ENCODE data around the gene PCNX4.

Gene PCNX4

DNA sequence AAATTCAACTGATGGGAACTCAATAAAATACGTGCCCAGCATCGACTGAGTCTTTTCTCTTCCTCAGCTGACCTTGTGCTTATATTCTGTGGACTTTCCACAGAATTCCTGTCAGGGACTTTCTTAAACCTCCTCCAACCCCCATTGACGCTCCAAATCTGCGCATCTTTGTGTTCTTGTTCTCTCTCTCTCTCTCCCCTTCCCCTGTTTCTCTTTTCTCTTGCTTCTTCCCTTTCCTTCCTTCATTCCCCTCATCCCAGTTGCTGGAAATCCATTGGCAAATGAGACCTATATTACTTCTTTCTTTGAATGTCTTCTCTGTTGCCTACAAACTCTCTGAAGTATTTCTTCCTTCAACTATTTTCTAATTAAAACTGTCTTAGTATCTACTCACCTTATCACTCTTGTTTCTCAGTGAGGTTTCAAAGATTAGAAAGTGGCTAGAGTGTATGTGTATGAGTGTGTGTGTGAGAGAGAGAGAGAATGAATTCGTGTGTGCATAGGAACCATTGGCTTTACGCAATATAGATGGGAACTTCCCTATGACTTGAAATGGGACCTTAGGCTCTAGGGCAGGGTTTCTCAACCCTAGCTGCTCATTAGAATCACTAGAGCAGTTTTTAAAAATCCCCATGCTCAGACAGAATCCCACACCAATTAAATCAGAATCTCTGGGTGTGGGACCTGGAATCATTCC, 115.3 kb downstream of the PCNX4 start:
- Histone ChIP-seq H3K27me3 (ENCODE audit: low read depth) (no peaks in the 10 kb centered on the region; the same call in 1 of the 2 replicates), H3K9me3 (no peaks in the 10 kb centered on the region), H3K4me3 (no peak overlapping the region), H3K4me1 (no peaks in the 10 kb centered on the region), H3K36me3 (replicated peaks) (no peaks in the 10 kb centered on the region)
- no peak for DNase-seq (ENCODE audit: low spot score in 2 of 2)
- in situ Hi-C loops (cut with MboI; ENCODE audit: low sequenced_read_pairs) = no loop called here

DNA sequence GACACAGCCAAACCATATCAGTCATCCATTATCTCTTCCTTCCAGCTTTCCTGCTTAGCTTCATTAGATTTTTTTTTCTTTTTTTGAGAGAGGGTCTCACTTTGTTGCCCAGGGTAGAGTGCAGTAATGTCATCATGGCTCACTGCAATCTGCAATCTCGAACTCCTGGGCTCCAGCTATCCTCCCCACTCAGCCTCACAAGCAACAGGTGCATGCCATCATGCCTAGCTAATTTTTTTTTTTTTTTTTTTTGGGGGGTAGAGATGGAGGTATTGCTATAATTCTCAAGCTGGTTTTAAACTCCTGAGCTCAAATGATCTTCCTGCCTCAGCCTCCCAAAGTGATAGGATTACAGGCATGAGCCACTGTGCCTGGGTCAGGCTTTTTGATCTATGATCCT, 119.0 kb downstream of the PCNX4 start:
- H3K4me3 ChIP-seq = no peak overlapping the region
- in situ Hi-C loops (cut with MboI; ENCODE audit: low sequenced_read_pairs) = no loop called here
- no peak for DNase-seq (ENCODE audit: low spot score in 2 of 2)
- H3K9me3 ChIP-seq = no peaks in the 10 kb centered on the region
- H3K4me1 ChIP-seq = no peaks in the 10 kb centered on the region
- H3K36me3 ChIP-seq (replicated peaks) = no peaks in the 10 kb centered on the region
- no peaks in the 10 kb centered on the region; the same call in 1 of the 2 replicates for H3K27me3 ChIP-seq (ENCODE audit: low read depth)

DNA sequence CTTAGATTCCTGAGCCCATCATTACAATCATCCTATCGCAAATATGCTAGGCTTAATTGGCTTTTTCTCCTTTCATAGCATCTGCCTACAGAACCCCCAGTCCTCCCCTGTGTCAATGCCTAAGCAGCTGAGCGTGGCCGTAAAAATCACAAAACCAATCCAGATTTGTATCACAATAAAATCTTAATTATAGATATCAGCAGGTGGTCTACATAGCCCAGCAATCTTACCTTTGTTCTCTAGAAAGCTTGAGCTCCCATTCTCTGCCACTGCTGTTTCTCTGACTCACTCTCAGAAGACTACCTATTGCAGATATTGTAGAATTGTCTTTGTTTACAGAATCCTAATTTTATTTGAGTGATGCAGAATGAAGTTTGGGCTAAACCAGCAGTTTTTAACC, 119.4 kb downstream of the PCNX4 start:
- peak; percentile 10 to 30 for DNase-seq (ENCODE audit: low spot score in 2 of 2)
- in situ Hi-C loops (cut with MboI; ENCODE audit: low sequenced_read_pairs) = no loop called here
- H3K4me1 ChIP-seq = no peaks in the 10 kb centered on the region
- H3K9me3 ChIP-seq = no peaks in the 10 kb centered on the region
- H3K36me3 ChIP-seq (replicated peaks) = no peaks in the 10 kb centered on the region
- no peak overlapping the region for H3K4me3 ChIP-seq
- no peaks in the 10 kb centered on the region; the same call in 1 of the 2 replicates for H3K27me3 ChIP-seq (ENCODE audit: low read depth)

DNA sequence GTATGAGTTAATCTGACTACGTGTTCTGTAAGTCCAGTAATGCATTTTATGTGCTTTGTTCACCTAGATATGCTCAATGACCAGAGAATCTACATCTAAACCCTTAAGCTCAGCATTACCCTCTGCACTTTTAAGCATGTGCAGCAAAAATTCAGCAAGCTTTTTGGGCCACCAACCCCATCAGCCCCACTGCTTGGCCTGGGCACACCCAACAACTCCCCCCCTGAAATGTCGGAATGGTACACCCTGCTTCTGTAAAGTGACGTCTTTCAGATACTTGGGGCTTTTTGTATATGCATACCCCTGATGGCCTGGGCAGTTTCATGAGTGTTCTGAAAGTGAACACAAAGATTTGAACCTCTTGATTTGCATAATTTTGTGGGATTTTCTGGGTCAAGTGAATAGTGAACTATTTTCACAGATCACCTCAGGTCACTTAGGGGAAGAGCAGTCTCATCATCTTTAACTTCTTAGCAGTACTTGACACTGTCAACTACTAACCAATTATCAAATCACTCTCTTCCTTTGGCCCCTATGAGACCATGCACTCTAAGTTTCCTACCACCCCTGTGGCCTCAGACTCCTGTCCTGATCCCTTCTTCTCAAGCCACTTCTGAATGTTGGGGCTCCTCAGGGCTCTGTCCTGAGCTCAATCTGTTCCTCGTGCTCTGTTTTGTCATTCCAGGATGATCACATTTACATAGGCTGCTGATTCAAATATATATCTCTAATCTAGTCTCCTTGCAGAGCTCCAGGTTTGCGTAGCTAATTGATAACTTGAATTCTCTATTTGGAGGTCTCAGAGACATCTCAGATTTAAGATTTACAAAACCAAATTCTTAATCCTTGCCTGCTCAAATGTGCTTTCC, 121.0 kb downstream of the PCNX4 start:
- Histone ChIP-seq H3K36me3 (replicated peaks) (no peaks in the 10 kb centered on the region), H3K4me3 (no peak overlapping the region)
- DNase-seq (ENCODE audit: low spot score in 2 of 2) = no peak

DNA sequence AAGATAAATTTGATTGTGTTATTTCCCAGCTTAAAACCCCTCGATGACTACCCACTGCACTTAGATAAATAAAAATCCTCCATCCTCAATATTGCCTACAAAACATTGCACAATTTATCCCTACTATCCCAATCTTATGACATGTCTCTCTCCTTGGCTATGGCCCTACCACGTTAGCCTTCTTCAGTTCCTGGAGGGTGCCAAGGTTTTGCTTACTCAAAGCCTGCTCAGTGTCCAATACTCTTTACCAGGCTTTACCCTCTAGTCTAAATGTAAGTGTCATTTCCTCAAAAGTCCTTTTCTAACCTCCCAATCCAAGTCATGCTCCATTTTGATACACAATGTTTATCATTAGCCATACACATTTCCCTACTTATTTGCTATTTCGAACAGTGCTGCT, 122.3 kb downstream of the PCNX4 start:
- no peaks in the 10 kb centered on the region; the same call in 1 of the 2 replicates for H3K27me3 ChIP-seq (ENCODE audit: low read depth)
- in situ Hi-C loops (cut with MboI; ENCODE audit: low sequenced_read_pairs) = no loop called here
- no peaks in the 10 kb centered on the region for H3K4me1 ChIP-seq
- no peak overlapping the region for H3K4me3 ChIP-seq
- H3K36me3 ChIP-seq (replicated peaks) = no peaks in the 10 kb centered on the region
- DNase-seq (ENCODE audit: low spot score in 2 of 2) = no peak
- no peaks in the 10 kb centered on the region for H3K9me3 ChIP-seq

More for the DNA sequence above, 121.0 kb downstream of the PCNX4 start:
- in situ Hi-C loops (cut with MboI; ENCODE audit: low sequenced_read_pairs) = no loop called here
- Histone ChIP-seq H3K27me3 (ENCODE audit: low read depth) (no peaks in the 10 kb centered on the region; the same call in 1 of the 2 replicates), H3K4me1 (no peaks in the 10 kb centered on the region), H3K9me3 (no peaks in the 10 kb centered on the region)

DNA sequence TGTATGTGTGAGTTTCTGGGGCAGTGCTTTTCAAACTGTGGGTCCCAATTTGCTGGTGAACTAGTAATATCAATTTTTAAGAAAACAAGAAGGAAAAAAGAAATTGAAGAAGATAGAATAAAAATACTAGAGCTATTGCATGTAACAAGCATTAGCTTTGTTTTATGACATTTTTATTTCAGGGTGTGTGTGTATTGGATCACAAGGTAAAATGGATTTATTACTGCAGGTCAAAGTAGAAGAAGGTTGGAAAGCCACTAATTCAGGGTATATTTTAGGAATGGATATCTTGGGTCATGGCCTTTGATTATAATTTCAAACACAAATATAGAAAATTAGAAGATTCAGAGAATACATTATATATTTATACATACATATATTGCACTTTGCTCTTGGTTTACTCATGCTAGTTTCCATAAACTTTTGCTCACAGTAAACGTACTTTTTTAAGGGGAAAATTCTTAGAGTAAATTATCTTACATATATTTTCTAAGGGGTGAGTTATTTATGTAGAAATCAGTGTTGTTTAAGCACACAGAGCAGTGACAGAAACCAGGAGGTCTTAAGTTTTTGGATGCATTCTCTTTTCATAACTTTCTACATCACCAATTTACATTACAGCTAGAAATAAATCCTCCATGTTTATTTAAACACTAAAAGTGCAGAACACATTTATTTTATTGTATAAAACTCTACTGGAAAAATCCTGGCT, 122.8 kb downstream of the PCNX4 start:
- Histone ChIP-seq H3K27me3 (ENCODE audit: low read depth) (no peaks in the 10 kb centered on the region), H3K4me3 (no peak overlapping the region), H3K4me1 (no peaks in the 10 kb centered on the region), H3K9me3 (no peaks in the 10 kb centered on the region), H3K36me3 (replicated peaks) (no peaks in the 10 kb centered on the region)
- no peak for DNase-seq (ENCODE audit: low spot score in 2 of 2)
- in situ Hi-C loops (cut with MboI; ENCODE audit: low sequenced_read_pairs) = no loop called here

DNA sequence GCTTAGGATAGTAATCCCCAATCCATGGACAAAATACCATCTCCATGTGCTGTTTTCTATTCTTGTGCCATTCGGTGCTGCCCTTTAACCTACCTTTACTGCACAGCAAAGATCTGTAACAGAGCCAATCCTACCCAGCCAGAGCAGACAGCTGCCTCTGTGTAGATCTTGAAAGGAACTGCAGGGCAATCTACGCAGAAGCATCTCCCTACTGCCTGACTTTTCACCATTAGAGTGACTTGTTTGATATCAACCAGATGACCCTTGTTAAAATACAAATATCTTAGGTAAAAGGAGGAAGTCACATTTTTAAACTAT, 123.4 kb downstream of the PCNX4 start:
- H3K9me3 ChIP-seq = no peaks in the 10 kb centered on the region
- no peak for DNase-seq (ENCODE audit: low spot score in 2 of 2)
- no peak overlapping the region for H3K4me3 ChIP-seq
- in situ Hi-C loops (cut with MboI; ENCODE audit: low sequenced_read_pairs) = no loop called here
- no peaks in the 10 kb centered on the region for H3K36me3 ChIP-seq (replicated peaks)
- H3K4me1 ChIP-seq = no peaks in the 10 kb centered on the region
- H3K27me3 ChIP-seq (ENCODE audit: low read depth) = no peaks in the 10 kb centered on the region

DNA sequence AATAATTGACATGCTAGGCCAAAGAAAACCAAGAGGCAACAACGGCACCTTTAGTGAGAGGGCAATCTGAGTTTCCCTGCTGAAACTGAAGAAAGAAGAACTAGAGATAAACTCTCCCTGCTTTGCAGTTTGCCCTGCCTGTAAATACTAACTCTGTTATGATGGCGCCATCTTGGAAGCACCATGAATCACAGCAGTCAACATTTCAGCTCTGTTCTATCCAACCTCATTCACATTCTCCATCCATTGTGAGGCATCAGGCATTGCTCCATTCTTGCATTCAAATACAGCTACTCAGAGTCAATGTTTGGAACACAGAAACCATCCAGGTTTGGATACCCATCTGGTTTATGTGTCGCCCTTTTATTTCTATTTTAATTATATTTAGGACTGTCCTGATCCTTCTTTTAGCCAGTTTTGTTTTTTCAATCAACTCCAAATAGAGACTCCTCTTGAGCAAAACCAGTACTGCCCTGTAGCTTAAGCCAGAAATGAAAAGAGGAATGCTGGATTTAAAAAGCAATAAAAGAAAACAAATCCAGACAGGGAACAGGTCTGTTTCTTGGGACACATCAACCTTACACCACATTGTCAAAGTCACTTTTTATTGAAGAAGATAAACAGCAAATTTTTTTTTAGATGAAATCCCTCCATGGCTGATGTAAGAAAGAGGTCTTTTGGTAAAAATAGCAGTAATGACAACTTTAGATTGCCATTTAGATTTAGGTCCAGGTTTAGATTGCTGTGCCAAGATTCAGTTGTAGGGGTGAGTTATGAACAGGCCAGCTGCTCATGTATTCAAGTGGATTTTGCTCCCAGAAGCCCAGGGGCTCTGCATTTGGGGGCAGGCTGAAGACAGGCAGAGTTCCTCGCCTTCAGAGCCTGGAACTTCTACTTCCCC, 124.0 kb downstream of the PCNX4 start:
- Histone ChIP-seq H3K4me1 (no peaks in the 10 kb centered on the region), H3K36me3 (replicated peaks) (no peaks in the 10 kb centered on the region), H3K4me3 (no peak overlapping the region), H3K27me3 (ENCODE audit: low read depth) (no peaks in the 10 kb centered on the region), H3K9me3 (no peaks in the 10 kb centered on the region)
- DNase-seq (ENCODE audit: low spot score in 2 of 2) = no peak
- in situ Hi-C loops (cut with MboI; ENCODE audit: low sequenced_read_pairs) = no loop called here

DNA sequence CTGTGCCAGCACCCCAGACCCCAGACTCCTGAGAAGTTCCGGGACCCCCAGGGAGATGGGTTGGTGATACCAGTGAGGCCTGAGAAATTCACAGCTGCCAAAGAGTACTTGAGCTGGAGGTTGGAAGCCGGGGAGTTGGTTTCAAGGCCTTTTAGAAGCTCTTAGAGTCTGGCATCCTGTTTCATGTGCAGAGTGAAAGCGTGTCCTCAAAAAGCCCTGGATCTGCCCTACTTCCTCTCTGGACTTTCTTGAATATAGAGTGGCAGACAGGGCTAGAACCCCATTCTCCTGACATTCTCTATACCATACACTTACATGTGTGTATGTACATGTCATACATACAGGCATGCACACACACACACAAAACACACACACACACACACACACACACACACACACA, 126.0 kb downstream of the PCNX4 start:
- DNase-seq (ENCODE audit: low spot score in 2 of 2) = no peak
- in situ Hi-C loops (cut with MboI; ENCODE audit: low sequenced_read_pairs) = no loop called here

More for the DNA sequence above, 126.0 kb downstream of the PCNX4 start:
- Histone ChIP-seq H3K36me3 (replicated peaks) (no peaks in the 10 kb centered on the region), H3K4me3 (no peak overlapping the region), H3K9me3 (no peaks in the 10 kb centered on the region), H3K27me3 (ENCODE audit: low read depth) (no peaks in the 10 kb centered on the region), H3K4me1 (no peaks in the 10 kb centered on the region)

Data from HAP-1 (cell line).